Posterior cingulate gyrus (tissue), 11 donors: ENCODE results near the gene AUH.
A peak's percentile ranks its signal among the peaks of the same experiment; 100 is the strongest.

Experiments
- DNase-seq, 10 donors: peaks; one replicate each; pipeline versions ENCODE4 v3.0.0 to v3.0.0-alpha.2; 2020 to 2021; ENCODE audit warnings: mixed read lengths in 3 of 10
- intact Hi-C: fragments of 100-400 bp; cut with DNase I; formaldehyde crosslinking; loops from one replicate; pipeline ENCODE4 v1.15.1; 2023

The AUH gene

GRCh38 chr9:91258451-91258850 is 103.3 kb downstream of the AUH start:
- DNase-seq, result no peak
- intact Hi-C loops, result no loop called here

DNA sequence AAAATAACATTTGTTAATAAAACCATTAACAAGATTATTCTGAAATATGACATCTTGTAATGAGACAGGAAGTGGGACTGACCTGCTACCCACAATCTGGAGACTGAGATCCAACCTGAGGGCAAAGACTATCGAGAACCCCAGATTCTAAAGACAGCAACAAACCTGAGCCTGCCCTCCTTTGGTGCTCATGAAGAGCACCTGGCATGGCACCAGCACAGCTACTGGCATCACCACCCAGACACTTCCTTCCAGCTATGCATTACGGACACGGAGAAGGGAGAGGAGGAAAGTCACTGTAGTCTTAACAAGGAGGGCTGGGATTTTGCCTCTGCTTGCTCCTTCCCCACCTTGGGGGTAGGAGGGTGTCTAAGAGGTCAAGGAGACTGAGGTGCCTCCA is 105.5 kb downstream of the AUH start:
- intact Hi-C loops, result no loop called here
- peak in 1 of 10 donors; percentile 57 for DNase-seq

DNA sequence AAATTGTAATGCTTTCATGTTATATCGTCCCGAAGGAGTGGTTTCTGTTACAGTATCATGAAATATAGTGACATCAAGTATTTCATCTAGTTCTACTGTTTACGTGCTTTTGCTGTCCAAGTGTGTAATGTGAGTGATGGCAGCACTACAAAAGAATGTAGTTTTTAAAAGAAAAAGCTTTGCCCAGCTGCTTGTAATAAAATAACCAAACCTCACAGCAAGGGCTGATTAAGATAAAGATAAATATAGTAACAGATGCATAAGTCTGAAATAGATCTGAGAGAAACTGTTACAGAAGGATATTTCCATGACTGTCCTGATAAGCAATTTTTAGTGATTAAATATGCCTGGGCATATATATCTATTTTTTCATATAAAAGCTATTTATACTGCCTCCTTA is 106.4 kb downstream of the AUH start:
- DNase-seq, result no peak
- intact Hi-C loops, result no loop called here

DNA sequence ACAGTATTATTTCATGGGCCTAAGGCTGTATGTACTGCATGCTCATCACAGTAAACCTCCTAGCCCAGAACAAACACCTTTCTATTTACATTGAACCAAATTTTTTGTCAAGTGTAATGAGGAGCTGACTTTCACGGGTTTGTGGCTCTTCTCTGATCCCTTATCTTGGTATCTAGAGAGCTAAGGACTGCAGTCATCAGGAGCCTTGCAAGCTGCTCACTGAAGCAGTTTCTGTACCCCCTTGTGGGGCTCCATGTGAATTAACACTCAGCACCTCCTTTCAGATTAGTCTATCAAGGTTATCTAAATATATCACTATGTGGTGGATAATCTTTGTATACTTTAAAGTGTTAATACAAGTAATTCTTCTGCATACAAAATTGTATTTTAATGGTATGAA is 108.2 kb downstream of the AUH start:
- intact Hi-C loops, result no loop called here
- DNase-seq, result no peak

GRCh38 chr9:91248707-91249106 is 113.0 kb downstream of the AUH start:
- DNase-seq, result no peak
- intact Hi-C loops, result no loop called here

DNA sequence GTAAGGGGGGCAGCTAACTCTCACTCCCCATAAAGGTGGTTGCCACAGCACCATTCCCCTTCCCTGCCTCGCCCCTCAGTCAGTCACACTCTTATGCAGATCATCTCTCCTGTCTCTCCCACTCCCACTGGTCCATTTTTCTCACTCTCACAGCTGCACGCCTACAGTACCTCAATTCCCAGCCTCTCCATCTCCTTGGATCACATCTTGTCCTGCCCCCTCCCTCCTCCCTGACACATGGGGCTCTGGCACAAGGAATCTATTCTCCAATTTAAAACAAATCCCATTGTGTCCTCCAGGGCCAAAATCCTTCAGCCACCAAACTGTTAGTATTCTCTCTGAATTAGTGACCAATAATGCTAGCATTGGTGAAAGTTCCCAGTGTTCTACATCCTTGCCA is 114.4 kb downstream of the AUH start:
- intact Hi-C loops, result no loop called here
- DNase-seq, result peak in 4 of 10 donors; percentile 12 to 72 (median 40)

GRCh38 chr9:91246846-91247245 is 114.9 kb downstream of the AUH start:
- intact Hi-C loops, result no loop called here
- peak in 9 of 10 donors; percentile 29 to 92 (median 57) for DNase-seq

DNA sequence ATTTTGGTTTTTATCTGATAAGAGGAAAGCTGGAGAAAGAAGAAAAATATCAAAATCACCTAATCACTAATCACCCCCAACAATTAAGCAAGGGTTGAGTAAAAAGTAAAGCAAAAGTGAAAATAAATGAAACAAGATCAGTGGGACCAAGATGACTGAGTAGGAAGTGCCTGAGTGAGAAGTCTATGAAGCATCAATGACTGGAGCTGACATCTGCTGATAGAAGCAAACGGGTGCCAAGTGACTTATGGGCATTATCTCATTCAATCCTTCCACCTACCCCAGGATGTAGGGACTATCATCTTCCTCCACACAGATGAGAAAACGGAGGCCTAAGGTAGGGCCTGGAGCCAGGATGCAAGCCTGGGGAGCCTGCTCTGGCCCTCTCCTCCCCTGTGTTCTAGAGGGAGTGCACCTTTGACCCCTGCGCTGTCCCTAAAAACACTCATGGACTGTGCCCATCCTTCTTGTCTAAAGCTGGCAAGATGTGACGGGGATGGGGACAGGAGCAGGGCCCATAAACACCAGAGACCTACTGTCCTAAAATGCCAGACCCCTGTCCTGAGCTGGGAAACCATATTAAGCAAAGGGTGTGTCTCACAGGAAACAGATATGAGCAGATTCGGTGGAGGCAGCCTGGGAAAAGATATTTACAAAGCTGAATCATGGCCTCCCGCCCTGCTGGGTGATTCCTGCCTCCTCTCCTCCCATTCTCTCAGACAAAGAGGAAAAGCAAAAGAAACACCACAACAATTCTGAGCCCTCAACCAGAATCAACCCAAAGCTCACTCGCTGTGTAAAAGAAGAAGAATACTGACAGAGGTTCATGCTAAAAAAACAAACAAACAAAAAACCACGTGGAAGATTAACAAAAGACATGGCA is 116.0 kb downstream of the AUH start:
- intact Hi-C loops, result no loop called here
- DNase-seq, result no peak

- intact Hi-C loops, result no loop called here
- no peak for DNase-seq
Observed at GRCh38 chr9:91243029-91243428, 118.7 kb downstream of the AUH start.

DNA sequence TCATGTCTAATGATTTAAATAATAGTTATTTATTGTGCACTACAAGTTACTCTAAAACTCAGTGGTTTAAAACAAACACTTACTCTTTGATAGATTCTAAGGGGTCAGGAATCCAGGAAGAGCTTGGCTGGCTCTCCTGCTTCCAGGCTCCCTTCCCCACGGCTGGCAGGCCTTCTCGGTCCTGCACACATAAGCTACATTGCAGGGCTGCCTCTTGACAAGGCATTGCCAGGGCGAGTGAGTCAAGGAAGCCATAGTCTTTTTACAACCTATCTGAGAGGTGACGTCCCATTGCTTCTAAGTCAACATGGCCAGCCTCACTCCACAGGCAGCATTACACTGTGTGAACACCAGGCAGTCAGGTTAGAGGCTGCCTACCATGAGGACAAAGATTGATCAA is 119.8 kb downstream of the AUH start:
- peak in 1 of 10 donors; percentile 77 for DNase-seq
- intact Hi-C loops, result no loop called here

GRCh38 chr9:91240596-91241165 is 121.0 kb downstream of the AUH start:
- no peak for DNase-seq
- intact Hi-C loops, result no loop called here

GRCh38 chr9:91239367-91240111 is 122.2 kb downstream of the AUH start:
- intact Hi-C loops, result no loop called here
- DNase-seq, result no peak

DNA sequence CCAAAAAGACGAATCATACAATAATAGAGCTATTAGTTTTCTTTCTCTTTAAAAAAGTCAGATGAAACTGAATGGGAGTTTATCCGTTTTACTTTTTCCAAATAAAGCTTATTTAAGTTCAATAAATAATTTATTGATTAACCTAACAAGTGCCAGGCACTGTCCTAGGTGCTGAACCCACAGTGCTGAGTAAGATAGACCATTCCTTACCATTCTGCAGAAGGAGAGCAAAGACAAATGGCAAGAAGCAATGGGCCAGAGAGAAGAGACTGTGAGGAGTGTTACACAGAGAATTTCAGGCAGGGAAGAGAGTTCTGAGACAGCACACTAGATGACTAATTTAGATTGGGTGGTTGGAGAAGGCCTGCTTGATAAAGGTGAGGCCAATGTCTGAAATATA is 127.2 kb downstream of the AUH start:
- intact Hi-C loops, result no loop called here
- no peak for DNase-seq

GRCh38 chr9:91231619-91232018 is 130.1 kb downstream of the AUH start:
- intact Hi-C loops, result no loop called here
- no peak for DNase-seq

DNA sequence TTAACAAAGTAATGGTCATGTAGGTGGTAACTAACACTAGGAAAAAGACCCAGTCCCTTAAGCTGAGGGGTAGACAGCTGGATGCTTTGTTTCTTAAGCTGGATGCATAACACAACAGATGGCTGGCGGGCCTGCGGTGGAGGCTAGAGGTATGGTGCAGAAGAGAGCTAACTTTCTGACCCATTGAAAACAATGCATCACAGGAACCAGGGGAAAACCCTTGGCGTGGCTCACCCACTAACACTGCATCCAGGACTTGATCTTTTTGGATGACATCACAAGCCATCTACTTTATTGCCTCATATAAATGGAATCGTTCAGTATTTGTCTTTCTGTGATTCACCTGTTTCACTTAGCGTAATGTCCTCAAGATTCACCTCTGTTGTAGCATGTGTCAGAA is 138.7 kb downstream of the AUH start:
- DNase-seq, result no peak
- intact Hi-C loops, result no loop called here

- DNase-seq, result no peak
- intact Hi-C loops, result no loop called here
Observed at GRCh38 chr9:91222457-91222856, 139.3 kb downstream of the AUH start.

DNA sequence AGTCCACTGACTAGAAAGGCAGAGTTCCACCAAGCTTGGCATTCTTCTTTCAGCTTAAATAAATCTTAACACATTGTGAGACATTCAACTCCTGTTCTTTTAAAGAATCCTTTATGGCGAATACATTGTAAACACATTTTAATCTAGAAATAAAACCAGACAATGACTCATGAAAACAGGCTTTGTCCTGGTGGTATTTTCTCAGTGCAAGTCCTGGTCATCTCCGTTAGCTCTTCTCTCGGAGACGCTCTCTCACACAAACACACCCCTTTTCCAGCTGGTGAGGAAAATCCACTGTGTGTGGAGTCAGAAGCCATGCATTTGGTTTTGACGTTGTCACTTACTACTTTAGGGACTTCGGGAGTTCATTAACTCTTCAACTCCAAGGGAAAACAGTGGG is 140.4 kb downstream of the AUH start:
- DNase-seq, result no peak
- intact Hi-C loops, result no loop called here

DNA sequence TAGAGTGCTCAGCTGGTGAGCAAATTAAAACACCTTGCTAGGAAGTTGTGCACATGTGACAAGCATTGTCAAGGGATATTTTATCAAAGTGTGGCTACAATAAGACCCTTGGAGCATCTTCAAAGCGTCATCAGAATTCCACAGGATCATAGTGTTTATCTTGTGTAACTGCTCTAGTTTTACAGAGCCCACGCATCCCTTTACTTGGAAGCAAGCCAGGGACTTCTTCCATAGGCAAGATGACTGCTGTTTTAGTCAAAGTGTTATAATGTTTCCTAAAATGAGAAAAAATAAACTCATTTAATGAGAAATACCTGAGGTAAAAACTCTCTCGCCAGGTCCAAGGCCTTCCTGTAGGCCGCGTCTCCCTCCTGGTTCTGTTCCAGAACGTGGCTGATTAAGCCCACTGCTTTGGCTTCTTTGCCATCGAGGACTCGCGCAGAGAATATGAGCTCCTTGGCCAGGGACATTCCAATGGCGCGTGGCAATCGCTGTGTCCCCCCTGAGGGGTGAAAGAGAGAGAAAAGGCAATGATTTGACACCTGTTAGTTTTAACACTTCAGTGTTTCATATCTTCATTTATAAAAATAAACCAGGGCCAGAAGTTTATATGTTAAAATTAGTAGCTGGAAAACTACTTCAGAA is 141.1 kb downstream of the AUH start:
- intact Hi-C loops, result no loop called here
- DNase-seq, result no peak

DNA sequence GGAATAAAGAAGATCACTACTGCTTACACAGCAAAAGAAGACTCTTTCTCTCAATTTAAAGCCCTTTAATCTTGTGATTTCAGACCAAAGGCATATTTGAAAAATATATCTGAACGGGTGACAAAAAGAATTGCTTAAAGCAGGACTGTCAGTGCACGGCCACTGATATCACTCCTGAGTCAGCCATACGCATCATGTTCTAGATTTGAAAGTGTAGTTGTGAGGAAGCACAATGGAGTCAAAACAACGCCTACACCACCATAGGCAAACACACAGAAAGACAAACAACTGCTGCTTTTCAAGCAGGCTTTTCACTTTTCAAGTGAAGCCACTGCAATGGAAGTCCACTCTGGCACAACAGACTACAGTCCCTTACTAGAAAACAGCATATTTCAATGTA is 141.7 kb downstream of the AUH start:
- intact Hi-C loops, result no loop called here
- no peak for DNase-seq

GRCh38 chr9:91219557-91219956 is 142.2 kb downstream of the AUH start:
- DNase-seq, result no peak
- intact Hi-C loops, result no loop called here

DNA sequence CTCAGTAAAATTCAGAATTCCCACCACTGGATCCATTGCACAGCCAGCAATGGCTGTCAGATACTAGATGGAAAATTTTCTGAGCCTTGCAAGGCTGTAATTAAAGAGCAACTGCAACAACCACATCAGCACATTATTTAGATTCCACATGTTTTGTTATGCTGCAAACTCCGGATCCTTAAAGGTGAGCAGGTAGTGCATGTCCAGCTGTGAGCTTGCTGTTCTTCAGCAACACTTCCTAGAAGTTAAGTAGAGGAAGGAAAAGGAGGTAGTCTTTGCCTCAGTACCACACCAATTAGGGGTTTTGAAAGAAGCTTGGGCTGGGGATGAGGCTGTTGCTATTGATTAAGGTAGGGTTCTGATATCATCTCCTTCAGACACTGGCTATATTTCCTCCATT is 144.3 kb downstream of the AUH start:
- DNase-seq, result no peak
- intact Hi-C loops, result no loop called here
